Stimulated activated CD4-positive, alpha-beta T cell treated with anti-CD3 and anti-CD28 coated beads, Interleukin-4, amount 100 ng/mL, for 4 hours (primary cell): ENCODE data around the gene UBAP1L.
"Not testable (repeated sequence)": the region's sequence is repeated elsewhere in the genome, so short reads cannot be mapped to it uniquely, and the experiment has no call there.

ENCODE experiments used
- DNase-seq, 2 experiments: peaks; one replicate each; pipeline ENCODE4 v3.0.0-alpha.2; 2020

The UBAP1L gene

GRCh38 chr15:65082303-65082953 lies 32.6 kb downstream of the UBAP1L start:
- no peak for DNase-seq

- peak in 1 of 2 experiments; percentile 48 for DNase-seq
Observed at GRCh38 chr15:65081758-65082157, 33.2 kb downstream of the UBAP1L start.

DNA sequence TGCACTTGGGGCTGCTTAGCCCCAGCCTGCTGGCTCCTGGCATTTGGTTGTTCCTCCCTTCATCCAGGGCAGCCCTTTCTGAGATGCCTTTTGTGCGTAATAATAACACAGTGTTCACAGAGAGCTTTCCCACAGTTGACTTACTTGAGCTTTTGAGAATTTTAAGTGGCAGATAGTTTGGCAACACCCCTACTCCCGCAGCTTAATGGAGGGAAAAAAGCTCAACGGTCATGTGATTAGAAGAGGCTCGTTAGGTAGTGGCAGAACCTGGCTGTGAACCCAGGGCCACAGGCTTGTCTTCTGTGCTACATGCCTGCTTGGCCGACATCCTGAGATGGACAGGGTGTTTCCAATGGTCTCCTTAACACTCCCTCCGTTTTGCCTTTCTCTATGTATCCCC lies 33.7 kb downstream of the UBAP1L start:
- no peak for DNase-seq

- DNase-seq = no peak
Observed at GRCh38 chr15:65079580-65079979, 35.4 kb downstream of the UBAP1L start.

GRCh38 chr15:65077981-65078352 lies 37.0 kb downstream of the UBAP1L start:
- peak; percentile 38 to 58 for DNase-seq

DNA sequence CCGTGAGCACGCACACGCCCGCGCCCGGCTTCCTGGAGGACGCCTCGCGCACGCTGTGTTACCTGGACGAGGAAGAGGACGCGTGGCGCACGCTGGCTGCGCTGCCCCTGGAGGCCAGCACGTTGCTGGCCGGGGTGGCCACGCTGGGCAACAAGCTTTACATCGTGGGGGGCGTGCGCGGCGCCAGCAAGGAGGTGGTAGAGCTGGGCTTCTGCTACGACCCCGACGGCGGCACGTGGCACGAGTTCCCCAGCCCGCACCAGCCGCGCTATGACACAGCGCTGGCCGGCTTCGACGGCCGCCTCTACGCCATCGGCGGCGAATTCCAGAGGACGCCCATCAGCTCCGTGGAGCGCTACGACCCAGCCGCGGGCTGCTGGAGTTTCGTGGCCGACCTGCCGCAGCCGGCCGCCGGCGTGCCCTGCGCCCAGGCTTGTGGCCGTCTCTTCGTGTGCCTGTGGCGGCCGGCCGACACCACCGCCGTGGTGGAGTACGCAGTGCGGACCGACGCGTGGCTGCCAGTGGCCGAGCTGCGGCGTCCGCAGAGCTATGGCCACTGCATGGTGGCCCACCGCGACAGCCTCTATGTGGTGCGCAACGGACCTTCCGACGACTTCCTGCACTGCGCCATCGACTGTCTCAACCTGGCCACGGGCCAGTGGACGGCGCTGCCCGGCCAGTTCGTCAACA lies 37.6 kb downstream of the UBAP1L start:
- no peak for DNase-seq

GRCh38 chr15:65076486-65077290 lies 38.3 kb downstream of the UBAP1L start, which contains the start of gene KBTBD13:
Gene KBTBD13 (plus strand): TSS chr15:65076746. CDS start chr15:65076816, 70 bp downstream.
- no peak for DNase-seq

- not testable (repeated sequence) for DNase-seq
Observed at GRCh38 chr15:65075607-65076395, 39.2 kb downstream of the UBAP1L start.

GRCh38 chr15:65074946-65075345 lies 40.1 kb downstream of the UBAP1L start:
- DNase-seq = not testable (repeated sequence)

DNA sequence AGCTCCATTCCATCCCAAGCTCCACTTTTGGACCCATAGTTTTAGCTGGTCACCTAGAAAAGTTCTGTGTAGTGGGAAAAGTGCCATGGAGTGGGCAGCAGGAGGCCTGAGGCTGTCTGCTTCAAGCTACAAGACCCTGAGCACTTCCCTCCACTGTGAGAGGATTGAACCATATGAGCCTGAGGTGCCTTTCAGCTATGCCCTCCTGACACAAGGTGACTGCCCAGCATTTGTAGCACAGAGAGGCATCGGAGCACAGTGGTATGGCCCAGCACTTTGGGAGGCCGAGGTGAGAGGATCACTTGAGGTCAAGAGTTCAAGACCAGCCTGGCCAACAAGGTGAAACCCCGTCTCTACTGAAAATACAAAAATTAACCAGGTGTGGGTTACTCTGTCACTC lies 42.4 kb downstream of the UBAP1L start:
- no peak for DNase-seq

DNA sequence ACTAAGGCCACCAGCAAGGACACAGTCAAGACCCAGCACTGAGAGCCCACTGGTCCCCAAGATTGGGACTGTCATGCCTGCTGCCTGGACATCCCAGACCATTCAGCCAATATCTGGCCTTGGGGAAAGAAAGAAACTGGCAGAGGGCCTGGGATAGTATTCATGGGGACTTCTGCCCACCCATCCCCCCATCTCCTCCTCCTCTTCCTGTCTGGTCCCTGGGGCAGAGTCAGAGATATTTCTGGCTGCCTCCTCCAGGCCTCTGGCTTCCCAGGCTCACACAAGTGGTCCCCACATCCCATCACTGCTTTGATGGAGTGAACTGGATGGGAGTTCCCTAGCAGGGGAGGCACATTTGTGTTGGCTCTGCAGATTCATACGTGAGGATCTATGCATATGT lies 43.0 kb downstream of the UBAP1L start:
- no peak for DNase-seq

DNA sequence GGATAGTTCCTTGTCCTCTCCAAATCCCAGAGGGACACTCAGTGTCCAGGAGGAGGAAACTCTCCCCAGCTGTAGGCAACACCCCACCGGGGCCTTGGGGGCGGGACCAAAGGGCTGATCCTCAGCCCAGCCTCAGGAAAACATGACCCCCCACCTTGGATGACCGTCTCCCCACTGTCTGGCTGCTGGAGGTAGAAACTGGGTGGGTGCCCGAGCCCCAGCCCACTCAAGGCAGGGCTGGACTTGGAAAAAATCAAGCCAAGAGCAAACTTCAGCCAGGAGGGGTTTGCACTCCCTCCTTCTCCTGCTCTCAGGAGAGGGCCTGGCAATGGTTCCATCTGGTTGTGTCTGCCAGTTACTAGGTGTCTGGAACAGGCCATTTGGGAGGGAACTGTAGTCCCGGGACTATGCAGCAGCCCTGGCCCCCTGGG lies 43.6 kb downstream of the UBAP1L start:
- DNase-seq = no peak

GRCh38 chr15:65069779-65070546 lies 45.0 kb downstream of the UBAP1L start:
- no peak for DNase-seq

DNA sequence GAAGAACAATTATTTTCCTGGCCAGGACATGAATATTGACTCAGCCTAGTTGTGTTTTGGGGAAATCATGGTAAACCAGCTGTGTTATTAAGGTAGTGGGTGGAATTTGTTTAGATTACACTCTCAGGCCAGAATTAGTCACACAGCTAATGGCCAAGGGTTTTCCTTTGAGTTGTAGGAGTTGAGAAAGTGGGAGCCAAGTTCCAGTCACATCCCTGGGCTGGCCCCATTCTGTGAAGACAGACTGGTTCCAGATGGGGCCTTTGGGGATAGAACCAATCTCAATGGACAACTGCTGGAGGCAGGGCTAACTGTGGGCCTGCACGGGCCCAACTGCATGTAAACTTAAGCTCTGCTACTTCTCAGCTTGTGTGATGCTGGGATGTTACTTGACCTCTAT lies 45.8 kb downstream of the UBAP1L start:
- DNase-seq = no peak

GRCh38 chr15:65068403-65068788 lies 46.6 kb downstream of the UBAP1L start:
- no peak for DNase-seq

DNA sequence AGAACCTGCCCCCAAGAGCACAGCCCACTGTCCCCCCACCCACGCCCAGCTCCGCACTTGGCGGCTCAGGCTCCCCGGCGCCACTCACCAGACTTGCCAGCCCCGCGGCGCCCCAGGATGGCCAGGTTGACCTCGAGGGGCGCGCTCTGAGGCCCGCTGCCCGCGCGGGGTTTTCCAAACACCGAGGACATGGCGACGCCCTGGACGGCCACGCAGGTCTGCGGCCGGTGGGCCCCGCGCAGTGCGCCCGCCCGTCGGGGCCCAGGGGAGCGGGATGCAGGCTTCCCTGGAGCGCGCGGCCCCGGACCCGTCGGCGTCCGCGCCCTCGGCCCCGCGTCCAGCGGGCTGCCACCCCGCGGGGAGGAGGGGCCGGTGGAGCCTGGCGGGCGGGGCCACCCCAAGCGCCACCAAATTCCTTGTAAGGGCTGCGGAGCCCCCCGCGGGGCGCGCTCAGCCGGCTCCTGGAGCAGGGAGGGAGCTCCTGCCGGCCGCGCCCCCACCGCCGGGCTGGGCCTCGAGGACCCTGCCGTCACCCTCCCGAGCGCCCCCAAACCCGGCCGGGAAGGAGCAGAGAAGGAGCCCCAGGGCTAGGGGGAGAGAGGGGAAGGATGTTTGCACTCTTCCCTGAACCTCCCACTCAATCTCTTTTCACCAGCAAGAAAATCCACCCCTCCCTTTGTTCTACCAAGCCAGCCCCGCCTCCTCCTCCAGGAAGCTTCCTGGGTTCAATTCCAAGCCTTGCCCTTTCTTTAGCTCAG lies 47.2 kb downstream of the UBAP1L start, which contains the start of gene RASL12:
Gene RASL12 (minus strand): TSS at position 347 of the 758 bp plus-strand sequence. CDS start 156 bp downstream, at position 191.
- DNase-seq = no peak

DNA sequence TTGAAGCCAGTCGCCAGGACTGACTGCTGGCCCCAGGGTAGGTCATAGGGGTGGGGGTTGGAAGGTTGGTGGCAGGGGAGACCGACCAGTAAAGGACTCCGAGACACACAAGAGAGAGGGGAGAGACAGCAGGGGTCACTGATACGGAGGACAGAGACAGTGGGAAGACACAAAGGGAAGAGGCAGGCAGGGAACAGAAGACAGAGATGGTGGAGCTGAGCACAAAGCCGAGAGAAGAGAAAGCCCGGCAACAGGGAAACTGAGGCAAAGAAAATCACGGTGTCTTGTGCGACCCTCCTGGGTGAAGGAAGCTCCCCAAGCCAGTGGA lies 47.7 kb downstream of the UBAP1L start:
- no peak for DNase-seq

DNA sequence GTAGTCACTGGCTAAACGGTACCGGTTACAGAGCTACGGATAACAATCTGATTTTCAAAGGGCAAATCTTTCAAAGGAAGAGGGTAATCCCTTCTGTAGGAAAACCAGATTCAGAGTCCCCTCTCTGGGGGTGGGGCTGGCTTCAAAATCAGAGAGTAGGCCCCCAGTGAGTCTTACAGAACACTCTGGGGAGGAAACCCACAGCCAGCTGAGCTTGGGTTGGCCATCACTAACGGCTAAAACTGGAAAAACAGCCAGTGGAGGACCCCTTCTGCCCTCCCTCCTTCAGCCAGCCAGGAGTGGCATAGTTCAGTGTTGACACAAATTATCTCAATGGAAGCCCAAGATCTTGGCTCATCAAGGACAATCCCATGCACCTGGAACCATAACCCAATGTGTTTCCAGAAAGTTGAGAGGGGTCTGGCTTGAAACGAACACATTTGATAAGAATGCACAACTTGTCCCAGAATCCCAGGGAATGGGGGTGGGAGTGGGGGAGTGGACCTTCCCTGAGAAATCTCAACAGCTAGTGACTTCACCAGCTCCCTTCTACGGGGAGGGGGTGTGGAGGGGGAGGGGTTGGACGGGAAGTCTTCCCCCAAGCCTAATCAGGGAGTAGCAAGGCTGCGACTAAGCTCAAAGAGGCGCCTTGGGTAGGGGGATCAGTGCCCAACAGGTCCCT lies 48.2 kb downstream of the UBAP1L start:
- DNase-seq = no peak

DNA sequence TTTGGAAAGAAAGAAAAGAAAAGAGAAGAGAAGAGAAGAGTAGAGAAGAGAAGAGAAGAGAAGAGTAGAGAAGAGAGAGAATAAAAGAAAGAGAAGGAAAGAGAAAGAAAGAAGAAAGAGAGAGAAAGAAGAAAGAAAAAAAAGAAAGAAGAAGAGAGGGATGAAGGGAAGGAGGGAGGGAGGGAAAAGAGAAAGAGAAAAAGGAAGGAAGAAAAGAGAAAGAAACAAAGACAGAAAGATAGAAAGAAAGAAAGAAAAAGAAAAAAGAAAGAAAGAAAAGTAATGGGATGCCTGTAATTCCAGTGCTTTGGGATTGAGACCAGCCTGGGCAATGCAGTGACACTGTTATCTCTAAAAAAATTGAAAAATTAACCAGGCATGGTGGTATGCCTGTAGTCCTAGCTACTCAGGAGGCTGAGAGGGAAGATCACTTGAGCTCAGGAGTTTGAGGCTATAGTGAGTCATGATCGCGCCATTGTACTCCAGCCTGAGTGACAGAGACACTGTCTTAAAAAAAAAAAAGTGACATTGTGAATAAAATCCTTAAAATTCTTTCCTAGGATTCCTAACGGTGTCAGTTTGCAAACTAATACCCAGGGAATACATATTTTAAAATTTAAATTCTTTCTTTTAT lies 48.9 kb downstream of the UBAP1L start:
- DNase-seq = no peak

DNA sequence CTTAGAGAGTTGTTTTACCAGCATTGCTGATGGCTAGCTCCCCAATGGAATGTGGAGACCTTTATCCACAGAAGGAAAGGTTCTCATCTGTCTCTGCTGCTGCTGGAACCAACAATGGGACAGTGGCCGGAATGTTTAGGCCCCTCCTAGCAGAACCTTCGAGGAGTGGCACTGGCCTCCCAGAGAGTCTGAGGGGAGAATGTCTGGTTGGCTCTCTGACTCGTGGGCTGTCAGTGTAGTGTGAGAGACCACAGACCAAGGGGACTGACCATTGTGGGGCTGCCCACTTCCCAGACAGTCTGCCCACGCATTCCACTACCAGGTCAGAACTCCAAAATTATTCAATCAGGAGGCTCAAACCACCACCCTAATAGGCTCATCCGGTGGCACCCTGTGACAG lies 52.3 kb downstream of the UBAP1L start:
- DNase-seq = no peak
